ENCODE results near the gene DPP10.

- TF ChIP-seq CTCF (IDR thresholded peaks at IDR 0.05; ENCODE audit: low read length) = no peak
- TF ChIP-seq EZH2 (IDR thresholded peaks at IDR 0.05; ENCODE audit: borderline replicate concordance, low read length) = no peak
These were observed 1405.8 kb downstream of the DPP10 start for GRCh38 chr2:115848192-115848591.

All from OCI-LY1 (cell line).